HG03442 (cell line): ENCODE measurements around the gene INSR.

Source experiments
- ATAC-seq: cut with Tn5 transposase; IDR thresholded peaks from one replicate; pipeline ENCODE4 v1.9.1; 2021; ENCODE audit warnings: mild to moderate bottlenecking, moderate library complexity; ENCODE audit not compliant: unreplicated experiment

Gene INSR

GRCh38 chr19:7063339-7063738, 230.9 kb downstream of the INSR start:
- no peak for ATAC-seq
